H9 (cell line): ENCODE measurements around the gene RND2. TPM values are rescaled to one million over a fixed set of nuclear protein-coding genes. Genes with fewer than 3 reads are reported as not detected.

Experiments used
- DNase-seq: peaks from one replicate; pipeline ENCODE4 v3.0.0-alpha.2; 2017
- H2AFZ ChIP-seq: one replicate; pipeline ENCODE4 v1.6.1; 2013; ENCODE audit warnings: mild to moderate bottlenecking, low read length, control low read depth, moderate library complexity
- H2AK5ac ChIP-seq: 2 replicates; pipeline ENCODE4 v1.6.1; 2013; ENCODE audit warnings: low read length, control low read depth, mixed read lengths; ENCODE audit not compliant: insufficient read length
- H2BK120ac ChIP-seq: one replicate; pipeline ENCODE4 v1.6.1; 2013; ENCODE audit warnings: low read depth, mild to moderate bottlenecking, low read length, control low read depth, inconsistent platforms; ENCODE audit not compliant: poor library complexity, severe bottlenecking
- H2BK12ac ChIP-seq: 2 replicates; pipeline ENCODE4 v1.6.1; 2013; ENCODE audit warnings: low read length, control low read depth, mixed read lengths, low read depth; ENCODE audit not compliant: insufficient read length
- H2BK15ac ChIP-seq: 2 replicates; pipeline ENCODE4 v1.6.1; 2013; ENCODE audit warnings: low read depth, low read length, control low read depth
- H2BK20ac ChIP-seq: one replicate; pipeline ENCODE4 v1.6.1; 2013; ENCODE audit warnings: low read depth, mild to moderate bottlenecking, low read length, control low read depth, inconsistent platforms; ENCODE audit not compliant: poor library complexity, severe bottlenecking
- H2BK5ac ChIP-seq: 2 replicates; pipeline ENCODE4 v1.6.1; 2013; ENCODE audit warnings: low read length, control low read depth, mixed read lengths; ENCODE audit not compliant: insufficient read length
- H3K14ac ChIP-seq: 2 replicates; pipeline ENCODE4 v1.6.1; 2013; ENCODE audit warnings: low read length, control low read depth; ENCODE audit not compliant: insufficient read depth
- H3K18ac ChIP-seq: 2 replicates; pipeline ENCODE4 v1.6.1; 2013; ENCODE audit warnings: low read depth, mild to moderate bottlenecking, mixed read lengths, low read length, control low read depth; ENCODE audit not compliant: insufficient read length
- H3K23ac ChIP-seq: 2 replicates; pipeline ENCODE4 v1.6.1; 2013; ENCODE audit warnings: low read length, control low read depth, mixed read lengths, low read depth; ENCODE audit not compliant: insufficient read length
- H3K23me2 ChIP-seq: 2 replicates; pipeline ENCODE4 v1.6.1; 2013; ENCODE audit warnings: low read depth, mild to moderate bottlenecking, mixed read lengths, low read length, control low read depth; ENCODE audit not compliant: insufficient read length, poor library complexity, severe bottlenecking
- H3K27ac ChIP-seq: 2 replicates; pipeline ENCODE4 v1.5.1; 2013; ENCODE audit warnings: low read length, control low read depth, mixed read lengths, low read depth; ENCODE audit not compliant: insufficient read length
- H3K27me3 ChIP-seq: 2 replicates; pipeline ENCODE4 v1.6.1; 2013; ENCODE audit warnings: low read length, control low read depth, inconsistent platforms; ENCODE audit not compliant: insufficient read depth
- H3K4ac ChIP-seq: 2 replicates; pipeline ENCODE4 v1.6.1; 2013; ENCODE audit warnings: low read depth, mild to moderate bottlenecking, control low read depth, inconsistent platforms, low read length, moderate library complexity
- H3K4me1 ChIP-seq: 2 replicates; pipeline ENCODE4 v1.6.1; 2013; ENCODE audit warnings: low read length, control low read depth, inconsistent platforms; ENCODE audit not compliant: insufficient read depth
- H3K4me2 ChIP-seq: 2 replicates; pipeline ENCODE4 v1.6.1; 2013; ENCODE audit warnings: low read length, control low read depth, mixed read lengths; ENCODE audit not compliant: insufficient read length, insufficient read depth
- H3K56ac ChIP-seq: 2 replicates; pipeline ENCODE4 v1.6.1; 2013; ENCODE audit warnings: low read depth, mild to moderate bottlenecking, mixed read lengths, low read length, control low read depth; ENCODE audit not compliant: insufficient read length
- H3K79me1 ChIP-seq: 2 replicates; pipeline ENCODE4 v1.6.1; 2013; ENCODE audit warnings: low read depth, mild to moderate bottlenecking, moderate library complexity, low read length, control low read depth, inconsistent platforms; ENCODE audit not compliant: insufficient read depth, poor library complexity, severe bottlenecking
- H3K79me2 ChIP-seq: 2 replicates; pipeline ENCODE4 v1.6.1; 2013; ENCODE audit warnings: low read length, control low read depth, inconsistent platforms; ENCODE audit not compliant: insufficient read depth
- H3K9ac ChIP-seq: 2 replicates; pipeline ENCODE4 v1.6.1; 2013; ENCODE audit warnings: low read length, control low read depth, mixed read lengths; ENCODE audit not compliant: insufficient read length; ENCODE audit errors: extremely low read depth
- H3K9me3 ChIP-seq: one replicate; pipeline ENCODE4 v1.6.1; 2013; ENCODE audit warnings: low read depth, low read length, inconsistent platforms; ENCODE audit not compliant: control insufficient read depth
- H3T11ph ChIP-seq: one replicate; pipeline ENCODE4 v1.6.1; 2013; ENCODE audit warnings: mild to moderate bottlenecking, low read length, control low read depth, inconsistent platforms
- H4K20me1 ChIP-seq: one replicate; pipeline ENCODE4 v1.6.1; 2013; ENCODE audit not compliant: control insufficient read depth, insufficient read length, insufficient read depth
- H4K5ac ChIP-seq: 2 replicates; pipeline ENCODE4 v1.6.1; 2013; ENCODE audit warnings: low read depth, mild to moderate bottlenecking, mixed read lengths, low read length, control low read depth; ENCODE audit not compliant: insufficient read length
- H4K8ac ChIP-seq: replicated peaks from 2 replicates; pipeline ENCODE4 v1.6.1; 2013; ENCODE audit warnings: low read length, control low read depth, mixed read lengths, low read depth; ENCODE audit not compliant: insufficient read length
- H4K91ac ChIP-seq: 2 replicates; pipeline ENCODE4 v1.6.1; 2013; ENCODE audit warnings: low read depth, mild to moderate bottlenecking, moderate library complexity, mixed read lengths, low read length, control low read depth; ENCODE audit not compliant: insufficient read length
- H3K27ac Mint-ChIP-seq, 3 experiments: 2 replicates in 2 of 3; 3 replicates in 1 of 3; pipeline ENCODE4 v1.8.0; 2020 to 2021; ENCODE audit warnings: mixed read lengths in 3 of 3, mild to moderate bottlenecking in 1 of 3, moderate library complexity in 1 of 3
- H3K27me3 Mint-ChIP-seq: 2 replicates; pipeline ENCODE4 v1.8.0; 2021; ENCODE audit warnings: low read depth, mild to moderate bottlenecking, moderate library complexity, mixed read lengths
- H3K36me3 Mint-ChIP-seq, 3 experiments: 2 replicates in 2 of 3; 3 replicates in 1 of 3; pipeline ENCODE4 v1.8.0; 2020 to 2021; ENCODE audit warnings: low read depth in 3 of 3, mixed read lengths in 3 of 3; ENCODE audit not compliant: insufficient read depth in 1 of 3
- H3K4me1 Mint-ChIP-seq, 2 experiments: 2 replicates each; pipeline ENCODE4 v1.8.0; 2020; ENCODE audit warnings: mixed read lengths in 2 of 2
- H3K4me3 Mint-ChIP-seq, 2 experiments: 2 replicates in 1 of 2; 3 replicates in 1 of 2; pipeline ENCODE4 v1.8.0; 2020 to 2021; ENCODE audit warnings: mild to moderate bottlenecking in 2 of 2, mixed read lengths in 2 of 2, moderate library complexity in 1 of 2
- H3K9me3 Mint-ChIP-seq, 2 experiments: 2 replicates in 1 of 2; 3 replicates in 1 of 2; pipeline ENCODE4 v1.8.0; 2020; ENCODE audit warnings: mild to moderate bottlenecking in 2 of 2, mixed read lengths in 2 of 2, moderate library complexity in 1 of 2
- CTCF ChIP-seq: fragments of 200-600 bp; sonication (generic); conservative IDR thresholded peaks from 3 replicates; pipeline ENCODE4 v1.8.0; 2021; ENCODE audit warnings: antibody characterized with exemption, mild to moderate bottlenecking
- WGBS: extraction: QIAGEN DNeasy Blood & Tissue Kit; methylation state at CpG from one replicate; pipeline ENCODE4 v1.1.7; 2013; ENCODE audit warnings: missing lambda C conversion rate, low lambda C conversion rate, mixed read lengths; ENCODE audit not compliant: insufficient read length; ENCODE audit errors: extremely low coverage; 5-methylcytosine and 5-hydroxymethylcytosine counted together
- total RNA-seq: library from RNA; stranded (reverse); gene quantifications from 2 replicates; pipeline ENCODE4 v1.2.1, GENCODE V29; 2021

The RND2 gene
- total RNA-seq, 1 experiment from 2014 or later: 47.8 TPM

DNA sequence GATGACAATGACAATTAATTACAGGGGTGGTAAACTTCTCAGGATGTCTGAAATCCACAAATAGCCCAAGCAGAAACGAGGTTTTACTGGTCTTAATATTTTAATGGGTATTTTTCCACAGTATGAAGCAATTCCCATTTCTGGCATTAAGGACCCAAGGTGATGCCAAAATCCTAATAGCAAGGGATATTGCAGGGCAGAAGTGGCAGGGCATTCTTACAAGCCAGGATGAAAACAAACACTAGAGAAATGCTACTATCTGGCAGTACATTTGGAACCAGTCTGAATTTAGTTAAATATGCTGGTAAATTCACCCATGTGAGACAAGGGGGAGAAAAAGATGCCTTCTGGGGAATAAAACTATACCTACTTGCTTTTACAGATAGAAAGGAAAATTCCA lies 45.2 kb downstream of the RND2 start:
- Mint-ChIP-seq H3K27ac (no peak overlapping the region), H3K4me3 (no peak overlapping the region), H3K9me3 (no peaks in the 10 kb centered on the region), H3K36me3 (peaks cover 3 to 43% (median 38%) of the 10 kb centered on the region in 3 experiments; a peak in 6 of 7 replicates), H3K4me1 (peaks cover 3 to 7% of the 10 kb centered on the region in 2 experiments), H3K27me3 (no peaks in the 10 kb centered on the region)
- Histone ChIP-seq H3K4me1 (no peaks in the 10 kb centered on the region), H2BK20ac (no peak overlapping the region), H3K9me3 (no peaks in the 10 kb centered on the region), H3K79me2 (no peaks in the 10 kb centered on the region), H2BK12ac (no peak overlapping the region), H3K14ac (no peak overlapping the region), H3K9ac (no peak overlapping the region), H3K79me1 (no peaks in the 10 kb centered on the region), H2BK5ac (no peak overlapping the region), H2AK5ac (no peak overlapping the region), H3T11ph (no peak overlapping the region), H3K56ac (no peak overlapping the region), H3K18ac (no peak overlapping the region), H4K8ac (no peak overlapping the region), H4K91ac (no peak overlapping the region), H2BK15ac (no peak overlapping the region), H2BK120ac (no peak overlapping the region), H3K4me2 (no peak overlapping the region), H4K20me1 (no peaks in the 10 kb centered on the region), H3K4ac (no peak overlapping the region), H3K23me2 (no peaks in the 10 kb centered on the region), H3K27me3 (no peaks in the 10 kb centered on the region), H3K23ac (no peak overlapping the region), H4K5ac (no peak overlapping the region), H3K27ac (no peak overlapping the region), H2AFZ (no peak overlapping the region)
- DNase-seq: no peak
- WGBS: no CpG with 5 or more reads among the region's 1 CpG
- no peak for TF ChIP-seq CTCF
